ENCODE results near the gene LBR.

Gene LBR

DNA sequence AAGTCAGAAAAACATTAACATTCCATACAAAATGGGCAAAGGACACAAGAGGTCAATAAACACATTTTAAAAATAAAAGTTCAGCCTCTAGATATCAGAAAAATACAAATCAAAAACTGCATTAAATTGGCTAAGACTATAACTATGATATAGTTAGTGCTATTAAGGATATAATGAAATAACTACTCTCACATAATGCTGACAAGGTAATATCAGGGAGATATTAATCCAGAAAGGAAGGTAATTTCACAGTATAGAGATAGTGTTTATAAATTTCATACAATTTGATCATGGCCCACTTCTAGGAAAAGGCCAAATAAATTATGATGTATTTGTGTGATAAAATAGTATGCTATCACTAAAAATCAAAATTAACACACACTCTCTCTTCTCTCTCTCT is 61.8 kb downstream of the LBR start:
- DNase-seq: no peak

DNA sequence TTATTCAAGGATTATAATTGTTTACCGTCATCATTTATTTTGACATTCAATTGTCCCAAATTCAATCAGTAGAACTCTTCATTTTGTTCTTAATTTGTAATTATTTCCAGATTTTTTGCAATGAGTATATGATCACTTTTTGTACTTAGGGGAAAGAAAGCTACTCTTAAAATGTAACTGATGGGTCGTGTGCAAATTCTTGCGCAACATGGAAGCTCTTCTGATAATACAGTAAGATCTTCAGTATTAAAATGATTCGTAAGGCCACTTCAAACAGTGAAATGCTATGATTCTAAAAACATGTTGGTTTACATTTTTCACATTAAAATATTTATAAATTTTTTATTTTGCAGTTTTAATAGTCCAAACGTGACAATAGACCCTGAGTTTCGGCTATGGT is 63.4 kb downstream of the LBR start:
- DNase-seq: no peak

DNA sequence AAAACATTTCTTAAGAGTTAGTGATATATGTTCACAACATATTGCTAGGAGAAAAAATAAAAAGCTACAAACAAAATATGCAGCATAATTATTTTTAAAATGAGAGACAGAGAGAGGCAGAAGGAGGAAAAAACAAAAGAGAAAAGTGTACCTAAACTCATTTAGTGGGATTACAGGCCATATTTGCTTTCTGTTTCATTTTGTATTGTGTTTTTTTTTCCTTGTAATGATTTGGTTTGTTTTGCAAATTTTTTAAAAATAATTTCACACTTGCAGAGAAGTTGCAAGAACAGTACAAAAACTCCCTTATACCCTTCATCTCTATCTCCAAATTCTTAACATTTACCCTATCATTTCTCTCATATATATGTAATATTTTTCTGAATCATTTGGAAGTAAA is 65.0 kb downstream of the LBR start:
- no peak for DNase-seq

DNA sequence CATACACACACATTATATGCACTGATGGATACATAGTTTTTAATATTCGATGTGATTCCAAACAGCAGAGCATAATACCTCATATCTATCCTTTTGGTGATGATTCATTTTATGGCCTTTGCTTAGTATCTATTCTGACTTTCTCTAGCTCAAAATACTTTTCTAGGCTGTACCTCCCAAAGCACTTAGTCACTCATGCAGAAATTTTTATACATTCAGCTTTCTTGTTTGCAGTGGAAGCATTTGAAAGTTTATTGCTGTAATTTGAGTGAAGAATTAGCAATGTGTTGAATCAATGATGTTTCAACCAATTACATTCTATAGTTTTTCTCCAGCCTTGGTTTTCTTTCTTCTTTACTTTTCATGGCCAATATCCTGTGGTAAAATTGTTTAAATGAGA is 66.7 kb downstream of the LBR start:
- DNase-seq: no peak

DNA sequence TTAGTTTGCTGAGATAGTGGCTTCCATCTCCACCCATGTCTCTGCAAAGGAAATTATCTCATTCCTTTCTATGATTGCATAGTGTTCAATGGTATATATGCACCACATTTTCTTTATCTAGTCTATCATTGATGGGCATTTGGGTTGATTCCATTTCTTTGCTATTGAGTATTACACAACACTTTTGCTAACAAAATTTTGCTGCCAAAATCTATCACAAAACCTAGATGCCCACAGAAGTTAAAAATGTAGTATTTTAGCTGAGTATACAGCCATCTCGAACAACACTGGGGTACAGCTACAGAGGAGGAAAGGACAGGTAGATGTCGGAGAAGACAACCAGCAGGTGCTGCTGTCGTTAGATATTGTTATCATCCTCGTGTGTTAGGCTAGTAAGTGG is 67.7 kb downstream of the LBR start:
- no peak for DNase-seq

DNA sequence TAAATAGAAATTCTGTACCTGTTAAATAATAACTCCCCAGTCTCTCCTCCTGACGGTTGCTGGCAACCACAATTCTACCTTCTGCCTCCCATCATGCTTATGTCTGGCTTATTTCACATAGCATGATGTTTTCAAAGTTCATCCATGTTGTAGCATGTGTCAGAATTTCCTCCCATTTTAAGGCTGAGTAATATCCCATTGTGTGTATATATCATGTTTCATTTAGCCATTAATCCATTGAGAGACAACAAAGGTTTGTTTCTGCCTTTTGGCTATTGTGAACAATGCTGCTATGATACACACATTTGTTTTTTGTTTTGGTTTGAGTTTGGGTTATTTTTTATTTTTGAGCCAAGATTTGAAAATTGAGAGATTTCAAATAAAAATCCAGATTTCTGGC is 72.0 kb downstream of the LBR start:
- no peak for DNase-seq

DNA sequence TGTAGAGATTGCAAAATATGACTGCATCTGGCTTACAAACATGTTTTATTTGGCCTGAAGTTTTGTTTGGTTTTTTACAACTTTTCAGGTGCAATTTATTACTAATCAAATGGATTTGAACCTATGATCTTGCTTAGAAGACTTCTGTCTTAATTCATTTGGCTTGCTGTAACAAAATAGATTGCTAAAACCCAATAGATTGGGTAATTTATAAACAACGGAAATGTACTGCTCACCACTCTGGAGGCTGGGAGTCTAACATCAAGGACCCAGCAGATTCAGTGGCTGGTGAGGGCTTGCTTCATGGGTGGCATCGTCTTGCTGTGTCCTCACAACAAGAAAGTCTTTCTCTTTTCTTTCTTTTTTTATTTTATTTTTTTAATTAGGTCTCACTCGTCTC is 72.9 kb downstream of the LBR start:
- DNase-seq: no peak
